Muscle layer of duodenum (tissue), 2 donors: ENCODE data around the gene OMA1.
"Not testable (repeated sequence)": the region's sequence is repeated elsewhere in the genome, so short reads cannot be mapped to it uniquely, and the experiment has no call there.

Experiments used
- H3K27ac ChIP-seq: one replicate; pipeline ENCODE4 v1.7.0; 2013; ENCODE audit warnings: mild to moderate bottlenecking, low read length
- H3K27me3 ChIP-seq: one replicate; pipeline ENCODE4 v1.7.0; 2013; ENCODE audit warnings: low read depth, mild to moderate bottlenecking, control low read depth, low read length
- H3K36me3 ChIP-seq, 2 donors: one replicate each; pipeline ENCODE4 v1.7.0; 2013; ENCODE audit warnings: low read length in 2 of 2, control low read depth in 1 of 2, mild to moderate bottlenecking in 1 of 2; ENCODE audit not compliant: insufficient read depth in 2 of 2, control insufficient read depth in 1 of 2
- H3K4me1 ChIP-seq, 2 donors: one replicate each; pipeline ENCODE4 v1.7.0; 2013; ENCODE audit warnings: low read length in 2 of 2, mild to moderate bottlenecking in 2 of 2, control low read depth in 1 of 2, moderate library complexity in 1 of 2; ENCODE audit not compliant: insufficient read depth in 2 of 2, control insufficient read depth in 1 of 2
- H3K4me3 ChIP-seq, 2 donors: one replicate each; pipeline ENCODE4 v1.7.0; 2013; ENCODE audit warnings: low read length in 2 of 2, low read depth in 1 of 2, mild to moderate bottlenecking in 1 of 2
- H3K9me3 ChIP-seq, 2 donors: one replicate each; pipeline ENCODE4 v1.7.0; 2013; ENCODE audit warnings: low read length in 2 of 2, control low read depth in 1 of 2, mild to moderate bottlenecking in 1 of 2; ENCODE audit not compliant: control insufficient read depth in 1 of 2
- donor health status: healthy.

OMA1 gene

GRCh38 chr1:58583496-58583895 is 37.0 kb upstream of the OMA1 start:
- no peaks in the 10 kb centered on the region for H3K36me3 ChIP-seq
- no peak overlapping the region for H3K4me3 ChIP-seq
- H3K4me1 ChIP-seq, result peaks cover 4 to 12% of the 10 kb centered on the region in 2 donors
- no peaks in the 10 kb centered on the region for H3K27me3 ChIP-seq
- no peaks in the 10 kb centered on the region for H3K9me3 ChIP-seq
- no peak overlapping the region for H3K27ac ChIP-seq

- H3K36me3 ChIP-seq, H3K4me3 ChIP-seq, H3K27me3 ChIP-seq, H3K27ac ChIP-seq, H3K9me3 ChIP-seq: not testable (repeated sequence)
- peaks cover 4 to 14% of the 10 kb centered on the region in 2 donors for H3K4me1 ChIP-seq
These were observed 35.6 kb upstream of the OMA1 start for GRCh38 chr1:58582143-58582542.

GRCh38 chr1:58581641-58582040 is 35.1 kb upstream of the OMA1 start:
- H3K4me3 ChIP-seq, result no peak overlapping the region
- H3K36me3 ChIP-seq, result no peaks in the 10 kb centered on the region
- H3K27me3 ChIP-seq, result peaks cover 4% of the 10 kb centered on the region
- no peak overlapping the region for H3K27ac ChIP-seq
- H3K9me3 ChIP-seq, result no peaks in the 10 kb centered on the region
- H3K4me1 ChIP-seq, result peaks cover 4 to 19% of the 10 kb centered on the region in 2 donors

- Histone ChIP-seq H3K27ac (no peak overlapping the region), H3K9me3 (no peaks in the 10 kb centered on the region), H3K36me3 (no peaks in the 10 kb centered on the region), H3K4me3 (no peak overlapping the region), H3K4me1 (peaks cover 4 to 22% of the 10 kb centered on the region in 2 donors), H3K27me3 (peaks cover 11% of the 10 kb centered on the region)
These were observed 33.7 kb upstream of the OMA1 start for GRCh38 chr1:58580186-58580585.

- Histone ChIP-seq H3K4me3 (no peak overlapping the region), H3K36me3 (no peaks in the 10 kb centered on the region), H3K27ac (no peak overlapping the region), H3K27me3 (peaks cover 11% of the 10 kb centered on the region), H3K4me1 (peaks cover 0 to 13% of the 10 kb centered on the region in 2 donors), H3K9me3 (no peaks in the 10 kb centered on the region)
These were observed 31.1 kb upstream of the OMA1 start for GRCh38 chr1:58577654-58578030.

GRCh38 chr1:58576727-58577653 is 30.5 kb upstream of the OMA1 start, which contains the start of gene TACSTD2:
TACSTD2 (minus strand) TSS chr1:58577252; CDS start chr1:58577156, 96 bp downstream.
- no peak within 1 kb of the TSS for H3K27ac ChIP-seq
- peaks cover 11% of the 10 kb centered on the region for H3K27me3 ChIP-seq
- H3K4me3 ChIP-seq, result peak within 1 kb of the TSS; percentile 27 to 64
- H3K36me3 ChIP-seq, result no peaks in the 10 kb centered on the region
- H3K9me3 ChIP-seq, result no peaks in the 10 kb centered on the region
- H3K4me1 ChIP-seq, result peaks cover 0 to 13% of the 10 kb centered on the region in 2 donors

- H3K27me3 ChIP-seq, result peaks cover 11% of the 10 kb centered on the region
- H3K4me3 ChIP-seq, result peak overlapping the region in 1 of 2 donors; percentile 64
- H3K4me1 ChIP-seq, result peaks cover 0 to 13% of the 10 kb centered on the region in 2 donors
- H3K36me3 ChIP-seq, result no peaks in the 10 kb centered on the region
- no peak overlapping the region for H3K27ac ChIP-seq
- H3K9me3 ChIP-seq, result no peaks in the 10 kb centered on the region
These were observed 29.8 kb upstream of the OMA1 start for GRCh38 chr1:58576325-58576726.

GRCh38 chr1:58575551-58576324 is 29.2 kb upstream of the OMA1 start:
- no peaks in the 10 kb centered on the region for H3K9me3 ChIP-seq
- H3K27ac ChIP-seq, result no peak overlapping the region
- H3K4me3 ChIP-seq, result peak overlapping the region in 1 of 2 donors; percentile 64
- H3K4me1 ChIP-seq, result peaks cover 0 to 13% of the 10 kb centered on the region in 2 donors
- no peaks in the 10 kb centered on the region for H3K36me3 ChIP-seq
- H3K27me3 ChIP-seq, result peaks cover 11% of the 10 kb centered on the region

- Histone ChIP-seq H3K27ac (no peak overlapping the region), H3K9me3 (no peaks in the 10 kb centered on the region), H3K4me1 (peaks cover 0 to 13% of the 10 kb centered on the region in 2 donors), H3K4me3 (no peak overlapping the region), H3K36me3 (no peaks in the 10 kb centered on the region), H3K27me3 (peaks cover 11% of the 10 kb centered on the region)
These were observed 28.3 kb upstream of the OMA1 start for GRCh38 chr1:58574816-58575215.

- peaks cover 0 to 13% of the 10 kb centered on the region in 2 donors for H3K4me1 ChIP-seq
- H3K27ac ChIP-seq, result no peak overlapping the region
- H3K4me3 ChIP-seq, result no peak overlapping the region
- no peaks in the 10 kb centered on the region for H3K9me3 ChIP-seq
- H3K27me3 ChIP-seq, result peaks cover 11% of the 10 kb centered on the region
- no peaks in the 10 kb centered on the region for H3K36me3 ChIP-seq
These were observed 27.4 kb upstream of the OMA1 start for GRCh38 chr1:58573705-58574591.
